Ishikawa (cell line): ENCODE measurements around the gene ELOB.

ENCODE experiments used
- TCF12 ChIP-seq: IDR thresholded peaks from 2 replicates; pipeline ENCODE4 v1.6.1; 2012; ENCODE audit warnings: low read depth
- TF ChIP-seq, protein P1 (sequence below): IDR thresholded peaks from 2 replicates; pipeline ENCODE4 v1.6.1; 2012; ENCODE audit warnings: low read depth, mild to moderate bottlenecking

- TF ChIP-seq TCF12, result no peak
- TF ChIP-seq, protein P1, sequence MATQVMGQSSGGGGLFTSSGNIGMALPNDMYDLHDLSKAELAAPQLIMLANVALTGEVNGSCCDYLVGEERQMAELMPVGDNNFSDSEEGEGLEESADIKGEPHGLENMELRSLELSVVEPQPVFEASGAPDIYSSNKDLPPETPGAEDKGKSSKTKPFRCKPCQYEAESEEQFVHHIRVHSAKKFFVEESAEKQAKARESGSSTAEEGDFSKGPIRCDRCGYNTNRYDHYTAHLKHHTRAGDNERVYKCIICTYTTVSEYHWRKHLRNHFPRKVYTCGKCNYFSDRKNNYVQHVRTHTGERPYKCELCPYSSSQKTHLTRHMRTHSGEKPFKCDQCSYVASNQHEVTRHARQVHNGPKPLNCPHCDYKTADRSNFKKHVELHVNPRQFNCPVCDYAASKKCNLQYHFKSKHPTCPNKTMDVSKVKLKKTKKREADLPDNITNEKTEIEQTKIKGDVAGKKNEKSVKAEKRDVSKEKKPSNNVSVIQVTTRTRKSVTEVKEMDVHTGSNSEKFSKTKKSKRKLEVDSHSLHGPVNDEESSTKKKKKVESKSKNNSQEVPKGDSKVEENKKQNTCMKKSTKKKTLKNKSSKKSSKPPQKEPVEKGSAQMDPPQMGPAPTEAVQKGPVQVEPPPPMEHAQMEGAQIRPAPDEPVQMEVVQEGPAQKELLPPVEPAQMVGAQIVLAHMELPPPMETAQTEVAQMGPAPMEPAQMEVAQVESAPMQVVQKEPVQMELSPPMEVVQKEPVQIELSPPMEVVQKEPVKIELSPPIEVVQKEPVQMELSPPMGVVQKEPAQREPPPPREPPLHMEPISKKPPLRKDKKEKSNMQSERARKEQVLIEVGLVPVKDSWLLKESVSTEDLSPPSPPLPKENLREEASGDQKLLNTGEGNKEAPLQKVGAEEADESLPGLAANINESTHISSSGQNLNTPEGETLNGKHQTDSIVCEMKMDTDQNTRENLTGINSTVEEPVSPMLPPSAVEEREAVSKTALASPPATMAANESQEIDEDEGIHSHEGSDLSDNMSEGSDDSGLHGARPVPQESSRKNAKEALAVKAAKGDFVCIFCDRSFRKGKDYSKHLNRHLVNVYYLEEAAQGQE, result no peak
These were observed 45.4 kb upstream of the ELOB start for GRCh38 chr16:2822496-2822895.
